SK-N-SH (cell line): ENCODE results near the gene CA4. TPM values are rescaled to one million over a fixed set of nuclear protein-coding genes. Genes with fewer than 3 reads are reported as not detected.

Experiments used
- CTCF ChIA-PET: fragments of 300-600, 350-600 bp; formaldehyde crosslinking; extraction: SDS; loops from one replicate; lab custom pipeline; 2021; lab: Yijun Ruan, JAX
- POLR2A ChIA-PET: fragments of 350-600 bp; sonication (Branson Sonifier 250); formaldehyde crosslinking; extraction: SDS; loops from one replicate; lab custom pipeline; 2020; ENCODE audit warnings: antibody characterized with exemption, inconsistent platforms; lab: Yijun Ruan, JAX
- DNase-seq: peaks from one replicate; pipeline ENCODE4 v3.0.0; 2012
- H2AFZ ChIP-seq: fragments of 200-600 bp; sonication (generic); 2 replicates; pipeline ENCODE4 v1.8.1; 2016; ENCODE audit warnings: antibody characterized with exemption, mild to moderate bottlenecking, low read depth
- H3F3A ChIP-seq: fragments of 200-600 bp; sonication (generic); replicated peaks from 2 replicates; pipeline ENCODE3; 2016; ENCODE audit warnings: antibody characterized with exemption, mild to moderate bottlenecking; ENCODE audit not compliant: insufficient read depth
- H3K27ac ChIP-seq, 2 experiments: fragments of 200-500 bp in 1 of 2; fragments of 200-600 bp in 1 of 2; sonication (Bioruptor generic) in 1 of 2; sonication (generic), shearing (Covaris generic) in 1 of 2; 2 replicates each; pipeline versions ENCODE4 v1.5.1 to v1.6.1; 2014 to 2016; ENCODE audit warnings: low read depth in 2 of 2, inconsistent platforms in 1 of 2, low read length in 1 of 2, mild to moderate bottlenecking in 1 of 2, mixed read lengths in 1 of 2
- H3K27me3 ChIP-seq: fragments of 200-600 bp; sonication (generic), shearing (Covaris generic); 2 replicates; pipeline ENCODE4 v1.6.1; 2016; ENCODE audit warnings: mixed run types; ENCODE audit not compliant: insufficient read depth
- H3K36me3 ChIP-seq, 2 experiments: fragments of 200-500 bp in 1 of 2; fragments of 200-600 bp in 1 of 2; sonication (Bioruptor generic) in 1 of 2; sonication (generic) in 1 of 2; replicated peaks in 1 of 2; 2 replicates each; pipeline versions ENCODE3 to v1.5.1; 2014 to 2016; ENCODE audit warnings: low read length in 1 of 2, mild to moderate bottlenecking in 1 of 2; ENCODE audit not compliant: insufficient read depth in 2 of 2, control insufficient read depth in 1 of 2
- H3K4me1 ChIP-seq, 2 experiments: fragments of 200-500 bp in 1 of 2; fragments of 200-600 bp in 1 of 2; sonication (Bioruptor generic) in 1 of 2; sonication (generic), shearing (Covaris generic) in 1 of 2; 2 replicates each; pipeline versions ENCODE4 v1.5.1 to v1.6.1; 2014 to 2016; ENCODE audit warnings: low read depth in 1 of 2, low read length in 1 of 2, mixed run types in 1 of 2; ENCODE audit not compliant: insufficient read depth in 2 of 2, control insufficient read depth in 1 of 2
- H3K4me2 ChIP-seq: fragments of 200-600 bp; sonication (generic), shearing (Covaris generic); 2 replicates; pipeline ENCODE4 v1.6.1; 2017; ENCODE audit warnings: mixed run types
- H3K4me3 ChIP-seq, 2 experiments: fragments of 200-500 bp in 1 of 2; fragments of 200-600 bp in 1 of 2; sonication (Bioruptor generic) in 1 of 2; sonication (generic), shearing (Covaris generic) in 1 of 2; 2 replicates each; pipeline versions ENCODE4 v1.5.1 to v1.8.1; 2014 to 2016; ENCODE audit warnings: low read depth in 2 of 2, inconsistent platforms in 1 of 2, low read length in 1 of 2, mild to moderate bottlenecking in 1 of 2, mixed read lengths in 1 of 2, moderate library complexity in 1 of 2
- H3K79me2 ChIP-seq: fragments of 200-600 bp; sonication (generic); 2 replicates; pipeline ENCODE4 v1.8.1; 2017; ENCODE audit warnings: mild to moderate bottlenecking; ENCODE audit not compliant: insufficient read depth
- H3K9ac ChIP-seq: fragments of 200-600 bp; sonication (generic); 2 replicates; pipeline ENCODE4 v1.6.1; 2017; ENCODE audit warnings: mixed run types
- H3K9me2 ChIP-seq: fragments of 200-600 bp; sonication (generic); 2 replicates; pipeline ENCODE4 v1.6.1; 2017; ENCODE audit warnings: mixed run types
- H3K9me3 ChIP-seq: fragments of 200-600 bp; sonication (generic); 2 replicates; pipeline ENCODE4 v1.6.1; 2017; ENCODE audit warnings: mixed run types, mild to moderate bottlenecking, moderate library complexity
- H4K20me1 ChIP-seq: fragments of 200-600 bp; sonication (generic); 2 replicates; pipeline ENCODE4 v1.6.1; 2017; ENCODE audit warnings: mild to moderate bottlenecking, mixed run types; ENCODE audit not compliant: insufficient read depth
- EP300 ChIP-seq, 2 experiments: IDR thresholded peaks; 2 replicates each; pipeline versions ENCODE4 v1.4.0 to v1.6.1; 2012; ENCODE audit warnings: borderline replicate concordance in 1 of 2, low read depth in 1 of 2, low read length in 1 of 2
- EZH2phosphoT487 ChIP-seq: fragments of 200-600 bp; sonication (generic); IDR thresholded peaks from 2 replicates; pipeline ENCODE4 v1.6.1; 2017; ENCODE audit warnings: low read depth, mixed run types, mild to moderate bottlenecking, antibody characterized with exemption, moderate library complexity, borderline replicate concordance
- FOSL2 ChIP-seq: IDR thresholded peaks from 2 replicates; pipeline ENCODE4 v1.4.0; 2012; ENCODE audit warnings: low read depth, mild to moderate bottlenecking, moderate library complexity, borderline replicate concordance
- FOXM1 ChIP-seq: IDR thresholded peaks from 2 replicates; pipeline ENCODE4 v1.4.0; 2012; ENCODE audit warnings: low read depth, mild to moderate bottlenecking
- GATA2 ChIP-seq: sonication (generic); formaldehyde crosslinking; IDR thresholded peaks from 2 replicates; pipeline ENCODE4 v1.5.0; 2020; ENCODE audit warnings: mild to moderate bottlenecking, missing genetic modification reagents
- MEF2A ChIP-seq: IDR thresholded peaks from 2 replicates; pipeline ENCODE4 v1.4.0; 2012; ENCODE audit warnings: low read depth, borderline replicate concordance
- NFIC ChIP-seq: IDR thresholded peaks from 2 replicates; pipeline ENCODE4 v1.4.0; 2012; ENCODE audit warnings: borderline replicate concordance
- RFX5 ChIP-seq: IDR thresholded peaks from 2 replicates; pipeline ENCODE4 v1.6.1; 2012; ENCODE audit warnings: mild to moderate bottlenecking, improper control_type of control experiment, low read length
- SIN3A ChIP-seq: IDR thresholded peaks from 2 replicates; pipeline ENCODE4 v1.6.1; 2012; ENCODE audit warnings: low read depth, mild to moderate bottlenecking, low read length, moderate library complexity, borderline replicate concordance
- TAF1 ChIP-seq: IDR thresholded peaks from 2 replicates; pipeline ENCODE4 v1.6.1; 2012; ENCODE audit warnings: low read depth, mild to moderate bottlenecking, low read length, moderate library complexity, borderline replicate concordance
- TCF12 ChIP-seq: IDR thresholded peaks from 2 replicates; pipeline ENCODE4 v1.4.0; 2012
- TEAD4 ChIP-seq: IDR thresholded peaks from 2 replicates; pipeline ENCODE4 v1.4.0; 2012; ENCODE audit warnings: mild to moderate bottlenecking, borderline replicate concordance; ENCODE audit not compliant: insufficient read depth
- USF2 ChIP-seq: fragments of 150-350 bp; IDR thresholded peaks from 2 replicates; pipeline ENCODE4 v1.6.1; 2017; ENCODE audit warnings: antibody characterized with exemption, low read length, low read depth, borderline replicate concordance
- WGBS: methylation state at CpG from one replicate; pipeline ENCODE4 v1.1.6; 2017; ENCODE audit warnings: low lambda C conversion rate; 5-methylcytosine and 5-hydroxymethylcytosine counted together
- polyA plus RNA-seq, 3 experiments: library from polyadenylated mRNA; depleted of rRNA; stranded (reverse); fragments of >200 nt; gene quantifications; 2 replicates each; pipeline ENCODE4 v1.2.3, GENCODE V29; 2012
- TF ChIP-seq, protein P1 (sequence below): IDR thresholded peaks from 2 replicates; pipeline ENCODE4 v1.6.1; 2012; ENCODE audit warnings: mild to moderate bottlenecking, low read depth, low read length, moderate library complexity
- TF ChIP-seq, protein P2 (sequence below): IDR thresholded peaks from 2 replicates; pipeline ENCODE4 v1.4.0; 2012; ENCODE audit warnings: low read depth
- TF ChIP-seq, protein P3 (sequence below): IDR thresholded peaks from 2 replicates; pipeline ENCODE4 v1.4.0; 2012; ENCODE audit warnings: low read depth, borderline replicate concordance

CA4 gene
- polyA plus RNA-seq, 1 of the 3 experiments (the other 2 are of a cell fraction): 0.21 TPM

DNA sequence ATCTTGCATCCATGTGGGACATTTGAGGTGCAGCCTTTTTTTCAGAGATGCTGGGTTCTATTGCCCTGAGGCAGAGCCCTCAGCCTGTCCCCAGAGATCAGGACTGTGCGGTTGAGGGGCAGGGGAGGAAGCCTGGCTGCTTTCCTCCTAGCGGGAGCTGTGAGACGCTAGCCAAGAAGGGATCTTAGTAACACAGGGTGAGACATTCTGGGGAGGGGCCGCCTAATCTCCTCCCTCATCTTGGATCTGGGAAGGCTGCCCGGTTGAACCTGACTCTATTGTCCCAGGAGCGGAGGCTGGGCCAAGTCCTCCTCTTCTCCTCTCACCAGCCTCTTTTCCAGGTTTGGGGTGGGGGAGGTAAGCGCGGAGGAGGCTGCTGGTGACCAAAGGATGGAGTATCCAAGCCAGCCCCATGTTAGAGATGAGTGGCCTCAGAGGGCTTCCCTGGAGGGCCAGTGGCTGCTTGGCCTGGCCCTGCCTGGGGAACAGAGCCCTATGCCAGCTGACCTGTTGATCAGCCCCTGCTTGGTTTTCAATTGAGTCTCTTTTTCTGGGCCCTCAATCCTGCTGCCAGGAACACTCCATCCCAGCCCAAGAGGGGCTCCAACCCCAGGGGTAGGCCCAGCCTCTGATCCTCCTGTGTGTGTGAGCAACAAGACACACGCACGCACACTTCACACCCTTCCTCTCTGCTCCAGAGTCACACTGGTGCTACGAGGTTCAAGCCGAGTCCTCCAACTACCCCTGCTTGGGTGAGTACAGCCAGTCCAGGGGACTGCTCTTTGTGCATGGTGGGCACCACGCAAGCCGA, 5.0 kb downstream of the CA4 start:
- H2AFZ ChIP-seq: no peak overlapping the region
- H3K27me3 ChIP-seq: peaks cover 20% of the 10 kb centered on the region
- no peak overlapping the region for H3K27ac ChIP-seq
- ChIA-PET CTCF (no interaction called here), POLR2A (no interaction called here)
- no peaks in the 10 kb centered on the region for H3K9me3 ChIP-seq
- H4K20me1 ChIP-seq: no peaks in the 10 kb centered on the region
- H3F3A ChIP-seq: no peaks in the 10 kb centered on the region
- H3K4me1 ChIP-seq: peaks cover 10 to 11% of the 10 kb centered on the region in 2 experiments; a peak in 2 of 4 replicates
- H3K9me2 ChIP-seq: no peaks in the 10 kb centered on the region
- no peaks in the 10 kb centered on the region for H3K36me3 ChIP-seq
- H3K79me2 ChIP-seq: no peaks in the 10 kb centered on the region
- 75% methylated on average over 13 of the region's 14 CpGs for WGBS
- H3K9ac ChIP-seq: no peak overlapping the region
- H3K4me3 ChIP-seq: no peak overlapping the region
- TF ChIP-seq GATA2 (CRISPR knock-in tag) (no peak), EZH2phosphoT487 (no peak), EP300 (IDR thresholded peaks at IDR 0.05; ENCODE audit: borderline replicate concordance in 1 of 2, low read depth in 1 of 2, low read length in 1 of 2) (no peak), RFX5 (no peak), FOXM1 (no peak)
- TF ChIP-seq, protein P1, sequence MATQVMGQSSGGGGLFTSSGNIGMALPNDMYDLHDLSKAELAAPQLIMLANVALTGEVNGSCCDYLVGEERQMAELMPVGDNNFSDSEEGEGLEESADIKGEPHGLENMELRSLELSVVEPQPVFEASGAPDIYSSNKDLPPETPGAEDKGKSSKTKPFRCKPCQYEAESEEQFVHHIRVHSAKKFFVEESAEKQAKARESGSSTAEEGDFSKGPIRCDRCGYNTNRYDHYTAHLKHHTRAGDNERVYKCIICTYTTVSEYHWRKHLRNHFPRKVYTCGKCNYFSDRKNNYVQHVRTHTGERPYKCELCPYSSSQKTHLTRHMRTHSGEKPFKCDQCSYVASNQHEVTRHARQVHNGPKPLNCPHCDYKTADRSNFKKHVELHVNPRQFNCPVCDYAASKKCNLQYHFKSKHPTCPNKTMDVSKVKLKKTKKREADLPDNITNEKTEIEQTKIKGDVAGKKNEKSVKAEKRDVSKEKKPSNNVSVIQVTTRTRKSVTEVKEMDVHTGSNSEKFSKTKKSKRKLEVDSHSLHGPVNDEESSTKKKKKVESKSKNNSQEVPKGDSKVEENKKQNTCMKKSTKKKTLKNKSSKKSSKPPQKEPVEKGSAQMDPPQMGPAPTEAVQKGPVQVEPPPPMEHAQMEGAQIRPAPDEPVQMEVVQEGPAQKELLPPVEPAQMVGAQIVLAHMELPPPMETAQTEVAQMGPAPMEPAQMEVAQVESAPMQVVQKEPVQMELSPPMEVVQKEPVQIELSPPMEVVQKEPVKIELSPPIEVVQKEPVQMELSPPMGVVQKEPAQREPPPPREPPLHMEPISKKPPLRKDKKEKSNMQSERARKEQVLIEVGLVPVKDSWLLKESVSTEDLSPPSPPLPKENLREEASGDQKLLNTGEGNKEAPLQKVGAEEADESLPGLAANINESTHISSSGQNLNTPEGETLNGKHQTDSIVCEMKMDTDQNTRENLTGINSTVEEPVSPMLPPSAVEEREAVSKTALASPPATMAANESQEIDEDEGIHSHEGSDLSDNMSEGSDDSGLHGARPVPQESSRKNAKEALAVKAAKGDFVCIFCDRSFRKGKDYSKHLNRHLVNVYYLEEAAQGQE: no peak
- TF ChIP-seq, protein P2, sequence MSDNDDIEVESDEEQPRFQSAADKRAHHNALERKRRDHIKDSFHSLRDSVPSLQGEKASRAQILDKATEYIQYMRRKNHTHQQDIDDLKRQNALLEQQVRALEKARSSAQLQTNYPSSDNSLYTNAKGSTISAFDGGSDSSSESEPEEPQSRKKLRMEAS: no peak
- TF ChIP-seq, all 33 proteins: peak for 0
- H3K4me2 ChIP-seq: no peak overlapping the region
- DNase-seq: peak; percentile 50

- 88% methylated on average over 3 of the region's 3 CpGs for WGBS
- TF ChIP-seq SIN3A: no peak
- TF ChIP-seq, protein P3, sequence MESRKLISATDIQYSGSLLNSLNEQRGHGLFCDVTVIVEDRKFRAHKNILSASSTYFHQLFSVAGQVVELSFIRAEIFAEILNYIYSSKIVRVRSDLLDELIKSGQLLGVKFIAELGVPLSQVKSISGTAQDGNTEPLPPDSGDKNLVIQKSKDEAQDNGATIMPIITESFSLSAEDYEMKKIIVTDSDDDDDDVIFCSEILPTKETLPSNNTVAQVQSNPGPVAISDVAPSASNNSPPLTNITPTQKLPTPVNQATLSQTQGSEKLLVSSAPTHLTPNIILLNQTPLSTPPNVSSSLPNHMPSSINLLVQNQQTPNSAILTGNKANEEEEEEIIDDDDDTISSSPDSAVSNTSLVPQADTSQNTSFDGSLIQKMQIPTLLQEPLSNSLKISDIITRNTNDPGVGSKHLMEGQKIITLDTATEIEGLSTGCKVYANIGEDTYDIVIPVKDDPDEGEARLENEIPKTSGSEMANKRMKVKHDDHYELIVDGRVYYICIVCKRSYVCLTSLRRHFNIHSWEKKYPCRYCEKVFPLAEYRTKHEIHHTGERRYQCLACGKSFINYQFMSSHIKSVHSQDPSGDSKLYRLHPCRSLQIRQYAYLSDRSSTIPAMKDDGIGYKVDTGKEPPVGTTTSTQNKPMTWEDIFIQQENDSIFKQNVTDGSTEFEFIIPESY: no peak
- TF ChIP-seq MEF2A: no peak
- TF ChIP-seq FOSL2: no peak
- no peak for TF ChIP-seq TAF1
- TF ChIP-seq NFIC: no peak
- no peak for TF ChIP-seq USF2
- TF ChIP-seq TEAD4: no peak
- TF ChIP-seq, protein P2: no peak
- TF ChIP-seq TCF12: no peak
- no peak for DNase-seq
- Histone ChIP-seq H3K9ac (no peak overlapping the region), H3K9me2 (no peaks in the 10 kb centered on the region), H3K27me3 (peaks cover 14% of the 10 kb centered on the region), H3K36me3 (no peaks in the 10 kb centered on the region), H3K4me2 (no peak overlapping the region), H3F3A (no peaks in the 10 kb centered on the region), H2AFZ (no peak overlapping the region), H3K4me1 (peaks cover 5 to 11% of the 10 kb centered on the region in 2 experiments; a peak in 2 of 4 replicates), H3K79me2 (no peaks in the 10 kb centered on the region), H3K9me3 (no peaks in the 10 kb centered on the region), H3K4me3 (no peak overlapping the region), H4K20me1 (no peaks in the 10 kb centered on the region), H3K27ac (no peak overlapping the region)
- ChIA-PET CTCF (interaction anchor here (0.8 kb wide), 1 partner anchor 26 kb away, joined by 3 read pairs; no protein-coding TSS in a partner anchor), POLR2A (no interaction called here)
Observed at GRCh38 chr17:60155427-60155814, 5.6 kb downstream of the CA4 start.
